HuH-7 (cell line): Measurements from ENCODE around the gene TNFAIP2.
A peak's percentile ranks its signal among the peaks of the same experiment; 100 is the strongest.

ENCODE experiments used
- DNase-seq: peaks from one replicate; pipeline ENCODE4 v3.0.0; 2011; ENCODE audit warnings: low spot score

Gene TNFAIP2

GRCh38 chr14:103122585-103122946 is 695 bp upstream of the TNFAIP2 start:
- peak; percentile 50 for DNase-seq

- peak; percentile 76 for DNase-seq
These were observed 606 bp downstream of the TNFAIP2 start for GRCh38 chr14:103123634-103124500.

GRCh38 chr14:103124501-103125001 is 1.3 kb downstream of the TNFAIP2 start:
- no peak for DNase-seq

GRCh38 chr14:103125098-103126070 is 2.1 kb downstream of the TNFAIP2 start:
- no peak for DNase-seq

GRCh38 chr14:103126088-103126872 is 3.0 kb downstream of the TNFAIP2 start:
- no peak for DNase-seq

- DNase-seq, result no peak
These were observed 3.6 kb downstream of the TNFAIP2 start for GRCh38 chr14:103126873-103127304.

GRCh38 chr14:103127356-103127755 is 4.1 kb downstream of the TNFAIP2 start:
- no peak for DNase-seq

GRCh38 chr14:103127861-103128598 is 4.8 kb downstream of the TNFAIP2 start:
- no peak for DNase-seq

- no peak for DNase-seq
These were observed 5.5 kb downstream of the TNFAIP2 start for GRCh38 chr14:103128631-103129300.

- no peak for DNase-seq
These were observed 6.2 kb downstream of the TNFAIP2 start for GRCh38 chr14:103129301-103130016.

GRCh38 chr14:103130017-103130764 is 6.9 kb downstream of the TNFAIP2 start:
- no peak for DNase-seq

- no peak for DNase-seq
These were observed 7.7 kb downstream of the TNFAIP2 start for GRCh38 chr14:103130965-103131364.

GRCh38 chr14:103131580-103131979 is 8.3 kb downstream of the TNFAIP2 start:
- no peak for DNase-seq

- DNase-seq, result no peak
These were observed 9.3 kb downstream of the TNFAIP2 start for GRCh38 chr14:103132381-103133209.

- DNase-seq, result no peak
These were observed 10.2 kb downstream of the TNFAIP2 start for GRCh38 chr14:103133210-103134140.

- no peak for DNase-seq
These were observed 11.1 kb downstream of the TNFAIP2 start for GRCh38 chr14:103134405-103134804.

- DNase-seq, result no peak
These were observed 11.7 kb downstream of the TNFAIP2 start for GRCh38 chr14:103134919-103135318.
